HG03025 (cell line): ENCODE results near the gene EP300.
"Not testable (repeated sequence)": the region's sequence is repeated elsewhere in the genome, so short reads cannot be mapped to it uniquely, and the experiment has no call there.

Experiments
- ATAC-seq: cut with Tn5 transposase; IDR thresholded peaks from one replicate; pipeline ENCODE4 v1.9.1; 2021; ENCODE audit warnings: mild to moderate bottlenecking, moderate library complexity; ENCODE audit not compliant: unreplicated experiment, low FRiP score

The EP300 gene

DNA sequence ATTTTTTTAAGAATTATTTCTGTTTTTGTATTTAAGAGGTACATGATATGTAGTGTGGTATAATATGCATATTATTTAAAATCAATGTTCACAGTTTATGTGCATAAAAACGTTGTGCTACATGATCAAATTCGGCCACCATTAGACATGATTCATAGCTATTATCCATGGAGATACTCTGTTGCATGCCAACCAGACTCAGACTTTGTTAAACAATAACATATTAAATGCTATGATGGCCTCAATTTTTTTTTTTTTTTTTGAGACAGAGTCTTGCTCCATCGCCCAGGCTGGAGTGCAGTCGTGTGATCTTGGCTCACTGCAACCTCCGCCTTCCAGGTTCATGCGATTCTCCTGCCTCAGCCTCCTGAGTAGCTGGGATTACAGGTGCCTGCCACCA lies 53.5 kb downstream of the EP300 start:
- ATAC-seq, result not testable (repeated sequence)

DNA sequence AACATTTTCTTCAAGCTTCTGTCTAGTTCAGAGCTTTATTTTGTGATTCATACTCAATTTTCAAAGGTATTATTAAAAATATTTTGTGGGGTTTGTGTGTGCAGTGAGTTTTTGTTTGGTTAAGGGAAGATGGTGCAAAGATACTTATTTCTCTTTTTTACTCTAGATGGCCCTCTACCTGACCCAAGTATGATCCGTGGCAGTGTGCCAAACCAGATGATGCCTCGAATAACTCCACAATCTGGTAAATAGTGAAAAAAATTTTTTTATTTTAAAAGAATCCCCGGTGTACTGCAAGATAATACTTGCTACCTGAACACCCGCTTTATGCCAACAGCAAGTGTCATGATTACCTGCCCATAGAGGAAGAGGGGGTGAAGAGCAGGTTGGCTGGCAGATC lies 54.2 kb downstream of the EP300 start:
- ATAC-seq, result no peak

DNA sequence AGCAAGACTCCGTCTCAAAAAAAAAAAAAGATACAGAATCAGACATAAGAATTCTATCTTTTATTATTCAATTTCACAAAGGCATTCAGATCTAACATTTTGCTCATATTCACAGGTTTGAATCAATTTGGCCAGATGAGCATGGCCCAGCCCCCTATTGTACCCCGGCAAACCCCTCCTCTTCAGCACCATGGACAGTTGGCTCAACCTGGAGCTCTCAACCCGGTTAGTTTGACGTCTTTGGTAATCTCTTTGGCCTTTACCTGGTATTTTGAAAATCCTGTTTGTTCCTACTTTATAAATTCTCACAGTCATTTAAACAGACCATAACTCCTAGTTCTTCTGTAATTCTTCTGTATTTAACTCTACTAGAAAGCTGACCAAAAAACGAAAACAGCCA lies 55.3 kb downstream of the EP300 start:
- no peak for ATAC-seq

DNA sequence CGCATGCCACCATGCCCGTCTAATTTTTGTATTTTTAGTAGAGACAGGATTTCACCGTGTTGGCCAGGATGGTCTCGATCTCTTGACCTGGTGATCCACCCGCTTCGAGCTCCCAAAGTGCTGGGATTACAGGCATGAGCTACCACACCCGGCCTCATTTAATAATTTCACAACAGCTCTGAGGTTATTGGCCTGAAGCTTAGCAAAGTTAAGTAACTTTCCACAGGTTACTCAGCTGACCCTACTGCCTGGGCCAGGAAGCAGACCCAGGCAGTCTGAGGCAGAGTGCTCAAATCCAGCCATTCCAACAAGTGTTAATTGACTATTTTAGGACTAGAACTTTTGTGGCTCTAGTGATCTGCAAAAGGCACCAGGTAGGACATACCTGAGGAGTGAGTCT lies 60.5 kb downstream of the EP300 start:
- no peak for ATAC-seq

DNA sequence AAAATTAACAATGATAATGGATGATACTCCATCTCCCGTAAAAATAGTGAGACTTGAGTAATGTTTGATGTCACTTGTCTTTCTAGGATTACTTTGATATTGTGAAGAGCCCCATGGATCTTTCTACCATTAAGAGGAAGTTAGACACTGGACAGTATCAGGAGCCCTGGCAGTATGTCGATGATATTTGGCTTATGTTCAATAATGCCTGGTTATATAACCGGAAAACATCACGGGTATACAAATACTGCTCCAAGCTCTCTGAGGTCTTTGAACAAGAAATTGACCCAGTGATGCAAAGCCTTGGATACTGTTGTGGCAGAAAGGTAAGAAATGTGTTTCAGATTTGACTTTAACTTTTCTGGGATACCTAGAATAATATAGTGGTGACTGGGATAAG lies 64.7 kb downstream of the EP300 start:
- no peak for ATAC-seq

DNA sequence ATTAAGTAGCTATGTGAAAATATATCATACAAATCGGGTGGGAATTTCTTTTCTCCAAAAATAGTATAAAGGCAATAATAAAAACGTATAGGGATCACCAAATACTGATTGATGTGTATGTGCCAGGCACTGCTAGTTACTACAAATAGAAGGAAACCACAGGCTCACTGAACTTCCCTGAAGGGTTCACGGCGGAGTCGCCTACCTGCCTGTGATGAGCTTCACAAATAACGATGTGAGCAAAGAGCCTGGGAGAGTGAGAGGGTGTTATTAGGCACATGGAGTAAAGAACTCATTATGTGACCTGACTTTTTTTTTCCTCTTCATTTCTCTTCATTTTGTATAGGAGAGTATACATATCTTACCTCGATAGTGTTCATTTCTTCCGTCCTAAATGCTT lies 76.8 kb downstream of the EP300 start:
- no peak for ATAC-seq

DNA sequence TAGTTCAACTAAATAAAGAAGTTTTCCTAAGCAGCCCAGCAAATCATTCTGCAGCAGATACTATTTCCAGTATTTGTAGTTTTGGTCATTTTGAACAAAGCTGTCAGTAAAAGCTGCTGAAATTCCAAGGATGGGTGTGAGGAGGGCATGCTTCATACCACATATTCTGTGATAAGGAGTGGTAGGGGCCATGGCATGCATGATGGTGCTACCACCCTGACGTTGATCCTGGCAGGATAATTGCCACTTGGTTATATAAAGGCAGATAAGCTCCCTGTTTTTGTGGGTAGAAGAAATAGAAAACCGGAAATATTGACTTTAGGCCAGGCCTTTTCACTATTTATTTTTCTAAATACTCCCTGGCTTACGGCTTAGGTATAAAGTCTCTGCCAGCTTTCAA lies 79.6 kb downstream of the EP300 start:
- no peak for ATAC-seq

DNA sequence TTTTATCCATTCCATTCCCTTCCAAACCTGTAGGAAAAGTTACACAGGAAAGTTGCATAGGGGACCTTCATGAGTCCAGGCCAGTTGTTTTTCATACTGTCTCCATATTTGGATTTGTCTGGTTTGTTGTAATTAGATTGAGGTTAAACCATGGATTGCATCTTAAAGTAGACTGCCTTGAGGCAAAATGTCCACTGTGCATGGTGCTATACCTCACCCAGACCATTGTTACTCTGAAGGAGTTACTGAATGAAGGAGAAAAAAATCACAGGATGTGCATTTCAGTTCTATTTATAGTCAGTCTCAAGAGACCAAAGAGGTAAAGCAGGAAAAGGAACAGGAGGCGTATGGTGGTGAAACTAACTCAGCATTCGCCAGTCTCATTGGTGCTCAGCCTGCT lies 83.2 kb downstream of the EP300 start:
- ATAC-seq, result no peak

DNA sequence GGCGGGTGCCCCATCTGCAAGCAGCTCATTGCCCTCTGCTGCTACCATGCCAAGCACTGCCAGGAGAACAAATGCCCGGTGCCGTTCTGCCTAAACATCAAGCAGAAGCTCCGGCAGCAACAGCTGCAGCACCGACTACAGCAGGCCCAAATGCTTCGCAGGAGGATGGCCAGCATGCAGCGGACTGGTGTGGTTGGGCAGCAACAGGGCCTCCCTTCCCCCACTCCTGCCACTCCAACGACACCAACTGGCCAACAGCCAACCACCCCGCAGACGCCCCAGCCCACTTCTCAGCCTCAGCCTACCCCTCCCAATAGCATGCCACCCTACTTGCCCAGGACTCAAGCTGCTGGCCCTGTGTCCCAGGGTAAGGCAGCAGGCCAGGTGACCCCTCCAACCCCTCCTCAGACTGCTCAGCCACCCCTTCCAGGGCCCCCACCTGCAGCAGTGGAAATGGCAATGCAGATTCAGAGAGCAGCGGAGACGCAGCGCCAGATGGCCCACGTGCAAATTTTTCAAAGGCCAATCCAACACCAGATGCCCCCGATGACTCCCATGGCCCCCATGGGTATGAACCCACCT lies 84.7 kb downstream of the EP300 start:
- no peak for ATAC-seq

DNA sequence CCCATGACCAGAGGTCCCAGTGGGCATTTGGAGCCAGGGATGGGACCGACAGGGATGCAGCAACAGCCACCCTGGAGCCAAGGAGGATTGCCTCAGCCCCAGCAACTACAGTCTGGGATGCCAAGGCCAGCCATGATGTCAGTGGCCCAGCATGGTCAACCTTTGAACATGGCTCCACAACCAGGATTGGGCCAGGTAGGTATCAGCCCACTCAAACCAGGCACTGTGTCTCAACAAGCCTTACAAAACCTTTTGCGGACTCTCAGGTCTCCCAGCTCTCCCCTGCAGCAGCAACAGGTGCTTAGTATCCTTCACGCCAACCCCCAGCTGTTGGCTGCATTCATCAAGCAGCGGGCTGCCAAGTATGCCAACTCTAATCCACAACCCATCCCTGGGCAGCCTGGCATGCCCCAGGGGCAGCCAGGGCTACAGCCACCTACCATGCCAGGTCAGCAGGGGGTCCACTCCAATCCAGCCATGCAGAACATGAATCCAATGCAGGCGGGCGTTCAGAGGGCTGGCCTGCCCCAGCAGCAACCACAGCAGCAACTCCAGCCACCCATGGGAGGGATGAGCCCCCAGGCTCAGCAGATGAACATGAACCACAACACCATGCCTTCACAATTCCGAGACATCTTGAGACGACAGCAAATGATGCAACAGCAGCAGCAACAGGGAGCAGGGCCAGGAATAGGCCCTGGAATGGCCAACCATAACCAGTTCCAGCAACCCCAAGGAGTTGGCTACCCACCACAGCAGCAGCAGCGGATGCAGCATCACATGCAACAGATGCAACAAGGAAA lies 85.4 kb downstream of the EP300 start:
- ATAC-seq, result no peak

DNA sequence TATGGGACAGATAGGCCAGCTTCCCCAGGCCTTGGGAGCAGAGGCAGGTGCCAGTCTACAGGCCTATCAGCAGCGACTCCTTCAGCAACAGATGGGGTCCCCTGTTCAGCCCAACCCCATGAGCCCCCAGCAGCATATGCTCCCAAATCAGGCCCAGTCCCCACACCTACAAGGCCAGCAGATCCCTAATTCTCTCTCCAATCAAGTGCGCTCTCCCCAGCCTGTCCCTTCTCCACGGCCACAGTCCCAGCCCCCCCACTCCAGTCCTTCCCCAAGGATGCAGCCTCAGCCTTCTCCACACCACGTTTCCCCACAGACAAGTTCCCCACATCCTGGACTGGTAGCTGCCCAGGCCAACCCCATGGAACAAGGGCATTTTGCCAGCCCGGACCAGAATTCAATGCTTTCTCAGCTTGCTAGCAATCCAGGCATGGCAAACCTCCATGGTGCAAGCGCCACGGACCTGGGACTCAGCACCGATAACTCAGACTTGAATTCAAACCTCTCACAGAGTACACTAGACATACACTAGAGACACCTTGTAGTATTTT lies 86.1 kb downstream of the EP300 start:
- ATAC-seq, result no peak

DNA sequence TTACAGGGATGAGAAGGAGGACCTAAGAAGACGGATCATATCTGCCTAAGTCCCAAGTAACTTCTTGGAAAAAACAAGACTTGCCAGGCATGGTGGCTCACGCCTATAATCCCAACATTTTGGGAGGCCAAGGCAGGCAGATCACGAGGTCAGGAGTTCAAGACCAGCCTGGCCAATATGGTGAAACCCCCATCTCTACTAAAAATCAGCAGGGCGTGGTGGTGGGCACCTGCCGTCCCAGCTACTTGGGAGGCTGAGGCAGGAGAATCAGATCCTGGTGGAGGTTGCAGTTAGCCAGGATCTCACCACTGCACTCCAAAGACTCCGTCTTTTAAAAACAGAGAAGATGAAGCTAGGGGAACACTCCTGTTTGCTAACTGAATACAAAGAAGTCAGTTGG lies 88.0 kb downstream of the EP300 start:
- ATAC-seq, result not testable (repeated sequence)

DNA sequence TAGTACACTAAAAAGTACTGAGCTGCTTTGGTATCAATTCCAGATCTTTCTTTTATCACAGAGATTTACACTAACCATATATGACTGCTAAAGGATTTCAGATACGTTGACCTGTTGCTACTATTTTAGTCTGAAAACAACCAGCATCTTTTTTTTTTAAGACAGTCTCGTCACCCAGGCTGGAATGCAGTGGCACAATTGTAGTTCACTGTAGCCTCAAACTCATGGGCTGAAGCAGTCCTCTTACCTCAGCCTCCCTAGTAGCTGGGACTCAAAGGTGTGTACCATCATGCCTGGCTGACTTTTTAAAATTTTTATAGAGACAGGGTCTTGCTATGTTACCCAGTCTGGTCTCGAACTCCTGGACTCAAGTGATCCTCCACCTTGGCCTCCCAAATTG lies 88.5 kb downstream of the EP300 start:
- no peak for ATAC-seq

DNA sequence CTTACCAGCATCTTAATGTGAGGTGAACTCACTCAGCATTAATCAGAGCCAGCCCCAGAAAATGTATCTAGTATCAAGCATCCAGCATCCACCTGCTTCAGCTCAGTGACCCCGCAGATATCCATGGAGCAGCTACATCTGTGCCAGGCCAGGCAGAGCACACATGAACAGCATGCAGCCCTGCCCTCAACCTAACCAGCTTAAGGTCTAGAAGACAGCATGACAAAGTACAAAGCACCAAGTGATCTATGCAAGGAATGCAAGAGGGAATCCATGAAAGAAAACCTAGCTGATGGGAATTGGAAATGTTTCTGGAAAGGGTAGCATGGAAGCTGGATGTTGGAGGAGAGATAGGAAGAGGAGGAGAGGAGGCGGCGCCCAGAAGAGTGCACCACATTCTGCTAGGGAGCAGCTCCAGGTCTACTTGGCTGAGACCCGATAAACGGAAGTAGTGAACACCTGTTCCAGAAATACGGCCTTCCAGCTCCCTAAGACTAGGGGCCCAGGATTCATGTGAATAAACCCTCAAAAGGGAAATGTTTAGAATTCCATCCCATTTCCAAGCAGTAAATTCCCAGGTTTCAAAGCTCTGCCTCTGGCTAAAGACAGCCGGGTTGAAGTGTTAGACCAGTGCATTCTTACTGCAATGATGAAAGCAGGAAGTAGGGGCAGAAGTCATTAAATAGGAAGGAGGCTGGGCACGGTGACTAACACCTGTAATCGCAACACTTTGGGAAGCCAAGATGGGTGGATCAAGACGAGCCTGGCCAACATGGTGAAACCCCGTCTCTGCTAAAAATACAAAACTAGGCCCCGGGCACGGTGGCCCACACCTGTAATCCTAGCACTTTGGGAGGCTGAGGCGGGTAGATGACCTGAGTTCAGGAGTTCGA lies 89.2 kb downstream of the EP300 start:
- no peak for ATAC-seq

DNA sequence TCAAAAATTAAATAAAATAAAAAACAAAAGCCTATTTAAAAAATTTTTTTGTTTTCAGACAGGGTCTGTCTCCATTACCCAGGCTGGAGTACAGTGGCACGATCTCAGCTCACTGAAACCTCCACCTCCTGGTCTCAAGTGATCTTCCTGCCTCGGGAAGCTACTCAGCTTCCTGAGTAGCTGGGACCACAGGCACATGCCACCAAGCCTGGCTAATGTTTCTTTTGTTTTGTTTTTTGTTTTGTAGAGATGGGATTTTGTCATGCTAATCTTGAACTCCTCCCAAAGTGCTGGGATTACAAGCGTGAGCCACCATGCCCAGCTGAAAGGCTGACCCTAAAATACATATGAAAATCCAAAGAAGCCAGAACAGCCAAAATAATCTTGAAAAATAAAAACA lies 92.3 kb downstream of the EP300 start:
- no peak for ATAC-seq

DNA sequence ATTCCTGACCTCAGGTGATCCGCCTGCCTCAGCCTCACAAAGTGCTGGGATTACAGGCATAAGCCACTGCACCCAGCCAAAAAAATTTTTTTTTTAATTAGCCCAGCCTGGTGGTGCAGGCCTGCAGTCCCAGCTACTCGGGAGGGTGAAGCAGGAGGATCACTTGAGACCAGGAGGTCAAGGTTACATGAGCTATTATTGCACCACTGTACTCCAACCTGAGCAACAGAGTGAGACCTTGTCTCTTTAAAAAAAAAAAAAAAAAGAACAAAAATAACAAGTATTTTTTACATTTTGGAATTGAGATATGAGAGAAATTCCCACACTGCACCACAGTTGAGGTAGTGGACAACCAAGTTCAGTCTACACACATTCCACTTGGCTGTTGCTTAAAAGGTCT lies 99.1 kb downstream of the EP300 start:
- ATAC-seq, result no peak

DNA sequence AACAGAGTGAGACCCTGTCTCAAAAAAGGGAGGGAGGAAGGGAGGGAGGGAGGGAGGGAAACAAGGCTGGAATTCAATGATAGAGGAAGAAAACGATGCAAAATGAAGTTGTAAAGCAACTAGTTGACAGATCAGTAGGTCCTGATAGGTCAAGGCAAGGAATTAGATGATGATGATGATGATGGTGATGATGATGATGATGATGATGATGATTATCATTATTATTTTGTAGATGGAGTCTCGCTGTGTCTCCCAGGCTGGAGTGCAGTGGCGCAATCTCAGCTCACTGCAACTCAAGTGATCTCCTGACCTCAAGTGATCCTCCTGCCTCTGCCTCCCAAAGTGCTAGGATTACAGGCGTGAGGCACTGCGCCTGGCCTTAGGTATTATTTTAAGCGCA lies 101.4 kb downstream of the EP300 start:
- ATAC-seq, result no peak

DNA sequence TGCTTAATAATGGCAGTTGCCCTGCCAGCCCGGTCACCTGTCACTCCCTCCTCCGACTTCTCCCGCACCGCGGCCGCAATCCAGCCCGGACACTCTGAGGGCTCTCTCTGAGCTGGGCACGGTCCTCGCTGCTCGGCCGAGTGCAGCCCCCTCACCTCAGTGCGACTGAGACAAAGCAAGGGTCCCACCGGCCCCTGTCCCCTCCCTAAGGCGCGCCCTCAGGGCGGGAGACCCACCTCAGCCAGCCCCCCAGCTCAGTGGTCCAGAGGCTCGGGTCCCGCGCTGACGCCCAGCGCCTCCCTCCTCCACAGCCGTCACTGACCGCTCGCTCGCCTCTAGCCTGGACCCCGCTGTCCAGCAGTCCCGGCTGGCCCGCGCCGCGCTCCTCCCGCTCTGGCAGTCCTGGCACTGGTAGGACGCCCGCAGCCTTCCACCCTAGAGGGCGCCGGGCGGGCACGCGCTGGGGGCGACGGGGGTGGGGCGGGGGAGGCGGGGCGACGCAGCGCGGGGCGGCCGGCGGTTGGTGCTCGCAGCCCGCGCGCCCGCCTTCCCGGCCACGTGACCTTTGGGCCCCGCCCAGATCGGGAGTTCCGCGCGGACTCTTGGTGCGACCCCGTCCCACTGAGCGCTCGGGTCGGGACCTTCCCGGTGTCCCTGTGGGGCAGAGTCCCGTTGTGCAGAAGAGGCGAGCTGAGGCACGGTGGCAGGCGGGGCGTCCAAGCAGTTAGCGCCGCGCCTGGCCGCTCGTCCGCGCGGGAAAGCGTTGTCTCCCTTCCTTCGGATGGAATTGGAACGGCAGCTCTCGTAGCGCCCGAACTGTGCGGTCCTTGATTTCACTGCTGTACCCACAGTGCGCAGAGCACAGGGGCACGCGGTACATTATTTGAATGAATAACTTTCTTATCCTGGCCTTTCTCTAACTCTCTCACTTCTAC lies 104.9 kb downstream of the EP300 start:
- ATAC-seq, result peak; percentile 73

DNA sequence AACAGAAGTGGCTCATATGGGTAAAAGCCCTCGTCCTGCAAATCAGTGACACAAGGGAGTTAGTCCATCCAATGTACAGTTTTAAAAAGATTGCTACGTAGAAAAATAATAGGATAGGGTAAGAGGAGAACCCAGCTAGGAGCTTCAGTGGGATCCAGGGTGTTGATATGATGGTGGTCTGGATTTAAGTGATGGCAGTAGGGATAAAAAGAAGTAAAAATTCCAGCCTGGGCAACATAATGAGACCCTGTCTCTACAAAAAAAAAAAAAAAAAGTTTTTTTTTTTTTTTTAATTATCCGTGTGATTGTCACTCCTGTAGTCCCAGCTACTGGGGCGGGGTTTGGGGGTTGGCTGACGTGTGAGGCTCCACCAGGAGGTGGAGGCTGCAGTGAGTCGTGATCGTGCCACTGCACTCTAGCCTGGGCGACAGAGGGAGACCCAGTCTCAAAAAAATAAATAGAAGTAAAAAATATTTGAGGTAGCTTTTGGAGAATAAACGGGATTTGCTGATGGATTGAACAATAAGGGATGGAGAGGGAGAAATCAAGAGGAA lies 105.7 kb downstream of the EP300 start:
- ATAC-seq, result no peak

DNA sequence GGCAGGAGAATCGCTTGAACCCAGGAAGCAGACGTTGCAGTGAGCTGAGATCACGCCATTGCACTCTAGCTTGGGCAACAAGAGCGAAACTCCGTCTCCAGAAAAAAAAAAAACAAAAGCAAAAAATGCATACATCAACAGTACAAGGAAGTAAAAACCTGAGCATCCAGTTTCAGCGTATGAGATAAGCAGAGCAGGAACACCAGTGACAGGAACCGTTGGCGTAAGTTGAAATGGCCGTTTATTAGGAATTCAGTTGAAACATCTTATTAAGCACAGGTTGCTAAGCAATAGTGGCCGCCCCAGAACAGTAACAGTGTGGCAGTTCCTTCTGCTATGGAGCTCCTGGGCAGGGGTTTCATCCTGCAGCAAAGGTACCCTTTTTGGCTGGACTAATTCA lies 108.7 kb downstream of the EP300 start:
- no peak for ATAC-seq
